GM12873 (cell line): Measurements from ENCODE around the gene COL6A1.

Source experiments
- CTCF ChIP-seq: IDR thresholded peaks from 2 replicates; pipeline ENCODE4 v1.5.1; 2012; ENCODE audit warnings: low read depth, mild to moderate bottlenecking, moderate library complexity, low read length, control low read depth; ENCODE audit not compliant: insufficient read depth; ENCODE audit errors: missing control alignments

Gene COL6A1

GRCh38 chr21:45977396-45977795, 4.2 kb upstream of the COL6A1 start:
- no peak for TF ChIP-seq CTCF

- no peak for TF ChIP-seq CTCF
Observed at GRCh38 chr21:45979141-45979631, 2.4 kb upstream of the COL6A1 start.

- no peak for TF ChIP-seq CTCF
Observed at GRCh38 chr21:45979651-45980050, 1.9 kb upstream of the COL6A1 start.

- no peak for TF ChIP-seq CTCF
Observed at GRCh38 chr21:45980271-45980670, 1.3 kb upstream of the COL6A1 start.

GRCh38 chr21:45980697-45981096, 873 bp upstream of the COL6A1 start:
- no peak for TF ChIP-seq CTCF

- no peak for TF ChIP-seq CTCF
Observed at GRCh38 chr21:45982092-45982757, 655 bp downstream of the COL6A1 start.

GRCh38 chr21:45982758-45983648, 1.4 kb downstream of the COL6A1 start:
- no peak for TF ChIP-seq CTCF
